ENCODE results near the gene STYXL1.

The STYXL1 gene

GRCh38 chr7:75967055-75967454, 80.7 kb downstream of the STYXL1 start:
- no peak for FAIRE-seq
- TF ChIP-seq TAF1 (IDR thresholded peaks at IDR 0.05; ENCODE audit: borderline replicate concordance, low read depth, low read length) (no peak), POLR2AphosphoS5 (IDR thresholded peaks at IDR 0.05; ENCODE audit: low read depth, low read length) (no peak), POLR2A (IDR thresholded peaks at IDR 0.05; ENCODE audit: low read depth, low read length) (no peak)
- no peak for DNase-seq (ENCODE audit: insufficient read length)

GRCh38 chr7:75966190-75966961, 81.4 kb downstream of the STYXL1 start:
- no peak for FAIRE-seq
- DNase-seq (ENCODE audit: insufficient read length) = no peak
- TF ChIP-seq TAF1 (IDR thresholded peaks at IDR 0.05; ENCODE audit: borderline replicate concordance, low read depth, low read length) = no peak
- TF ChIP-seq POLR2AphosphoS5 (IDR thresholded peaks at IDR 0.05; ENCODE audit: low read depth, low read length) = no peak
- TF ChIP-seq POLR2A (IDR thresholded peaks at IDR 0.05; ENCODE audit: low read depth, low read length) = no peak

- TF ChIP-seq POLR2AphosphoS5 (IDR thresholded peaks at IDR 0.05; ENCODE audit: low read depth, low read length) (no peak), POLR2A (IDR thresholded peaks at IDR 0.05; ENCODE audit: low read depth, low read length) (no peak), TAF1 (IDR thresholded peaks at IDR 0.05; ENCODE audit: borderline replicate concordance, low read depth, low read length) (no peak)
- no peak for DNase-seq (ENCODE audit: insufficient read length)
These were observed 82.2 kb downstream of the STYXL1 start for GRCh38 chr7:75965617-75966016.

GRCh38 chr7:75963381-75963995, 84.3 kb downstream of the STYXL1 start:
- FAIRE-seq = no peak
- no peak for DNase-seq (ENCODE audit: insufficient read length)
- TF ChIP-seq POLR2A (IDR thresholded peaks at IDR 0.05; ENCODE audit: low read depth, low read length) = no peak
- TF ChIP-seq POLR2AphosphoS5 (IDR thresholded peaks at IDR 0.05; ENCODE audit: low read depth, low read length) = no peak
- TF ChIP-seq TAF1 (IDR thresholded peaks at IDR 0.05; ENCODE audit: borderline replicate concordance, low read depth, low read length) = no peak

More at GRCh38 chr7:75965617-75966016, 82.2 kb downstream of the STYXL1 start:
- FAIRE-seq = no peak

DNA sequence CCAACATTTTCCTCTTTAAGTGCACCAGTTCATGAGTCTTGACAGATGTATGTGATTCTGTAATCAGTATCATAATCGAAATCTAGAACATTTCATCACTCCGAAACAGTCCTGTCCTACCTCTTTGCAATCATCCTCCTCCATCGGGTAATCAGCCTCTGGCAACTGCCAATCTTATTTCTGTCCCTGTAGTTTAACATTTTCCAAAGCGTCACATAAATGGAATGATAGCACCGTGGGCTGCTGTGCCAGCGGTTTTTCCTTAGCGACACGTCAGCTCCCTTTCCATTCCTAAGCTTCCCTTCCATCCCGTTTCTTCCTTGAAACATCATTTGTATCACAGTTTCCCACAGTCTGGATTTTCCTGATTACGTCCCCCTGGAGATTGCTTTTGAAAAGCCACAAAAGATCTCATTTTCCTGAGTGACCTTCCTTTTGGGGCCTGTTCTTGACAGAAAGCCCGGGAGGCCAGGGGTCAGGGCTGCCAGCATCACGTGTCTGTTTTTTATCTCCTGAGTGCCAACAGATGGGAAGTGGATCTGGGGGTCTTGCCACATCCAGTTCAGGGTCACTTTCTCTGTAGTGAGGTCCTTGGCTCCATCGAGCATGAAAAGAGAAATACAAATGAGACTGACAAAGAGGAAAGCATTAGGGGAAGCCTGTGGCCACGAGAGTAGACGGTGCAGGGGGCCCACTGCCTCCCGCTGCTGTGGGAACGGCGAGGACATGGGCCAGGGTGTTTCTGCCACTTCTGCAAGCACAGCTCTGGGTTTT, 85.0 kb downstream of the STYXL1 start:
- DNase-seq (ENCODE audit: insufficient read length) = no peak
- TF ChIP-seq POLR2AphosphoS5 (IDR thresholded peaks at IDR 0.05; ENCODE audit: low read depth, low read length) (no peak), TAF1 (IDR thresholded peaks at IDR 0.05; ENCODE audit: borderline replicate concordance, low read depth, low read length) (no peak), POLR2A (IDR thresholded peaks at IDR 0.05; ENCODE audit: low read depth, low read length) (no peak)
- no peak for FAIRE-seq

GRCh38 chr7:75961218-75961617, 86.6 kb downstream of the STYXL1 start:
- DNase-seq (ENCODE audit: insufficient read length) = no peak
- TF ChIP-seq POLR2A (IDR thresholded peaks at IDR 0.05; ENCODE audit: low read depth, low read length) (no peak), TAF1 (IDR thresholded peaks at IDR 0.05; ENCODE audit: borderline replicate concordance, low read depth, low read length) (no peak), POLR2AphosphoS5 (IDR thresholded peaks at IDR 0.05; ENCODE audit: low read depth, low read length) (no peak)
- FAIRE-seq = no peak

DNA sequence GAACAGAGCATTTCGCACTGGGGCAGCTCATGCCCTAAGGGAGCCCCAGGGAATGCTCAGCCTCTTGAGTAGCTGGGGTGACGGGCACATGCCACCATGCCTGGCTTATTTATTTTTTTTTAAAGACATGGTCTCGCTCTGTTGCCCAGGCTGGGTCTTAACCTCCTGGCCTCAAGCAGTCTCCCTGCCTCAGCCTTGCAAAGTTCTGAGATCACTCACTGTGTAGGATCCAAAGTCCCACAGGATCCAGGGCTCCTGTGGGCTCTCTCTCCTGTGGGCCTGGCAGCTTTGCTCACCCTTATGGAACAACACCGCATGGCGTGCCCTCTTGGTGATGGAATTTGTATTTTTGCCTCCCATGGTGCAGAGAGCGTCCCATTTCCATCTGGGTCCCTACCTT, 87.4 kb downstream of the STYXL1 start:
- no peak for TF ChIP-seq TAF1 (IDR thresholded peaks at IDR 0.05; ENCODE audit: borderline replicate concordance, low read depth, low read length)
- no peak for TF ChIP-seq POLR2AphosphoS5 (IDR thresholded peaks at IDR 0.05; ENCODE audit: low read depth, low read length)
- no peak for TF ChIP-seq POLR2A (IDR thresholded peaks at IDR 0.05; ENCODE audit: low read depth, low read length)
- no peak for DNase-seq (ENCODE audit: insufficient read length)
- FAIRE-seq = no peak

DNA sequence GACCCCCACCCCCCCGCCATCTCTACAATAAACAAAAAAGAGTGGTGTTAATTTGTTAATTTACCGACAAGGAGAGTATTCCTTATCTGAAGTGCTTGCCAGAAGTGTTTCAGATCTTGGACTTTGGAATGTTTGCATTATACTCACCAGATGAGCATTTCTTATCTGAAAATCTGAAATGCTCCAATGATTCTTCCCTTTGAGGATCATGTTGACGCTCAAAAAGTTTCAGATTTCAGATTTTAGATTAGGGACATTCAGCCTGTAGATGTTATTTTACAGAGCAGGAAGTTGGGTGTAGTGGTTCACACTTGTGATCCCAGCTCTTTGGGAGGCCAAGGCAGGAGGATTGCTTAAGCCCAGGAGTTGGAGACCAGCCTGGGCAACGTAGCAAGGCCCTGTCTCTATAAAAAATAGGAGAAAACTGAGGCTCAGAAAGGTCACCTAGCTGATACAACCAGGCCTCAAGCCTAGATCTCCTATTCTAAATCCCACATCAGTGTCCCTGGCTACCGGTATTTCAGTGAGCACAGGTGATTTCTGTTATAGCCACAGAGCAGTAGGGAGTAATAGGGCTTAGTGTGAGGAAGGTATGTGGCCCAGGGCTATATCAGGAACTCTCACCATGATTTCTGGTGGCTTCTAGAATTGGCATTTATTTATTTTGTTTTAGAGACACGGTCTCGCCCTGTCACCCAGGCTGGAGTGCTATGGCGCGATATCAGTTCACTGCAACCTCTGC, 88.8 kb downstream of the STYXL1 start:
- TF ChIP-seq POLR2AphosphoS5 (IDR thresholded peaks at IDR 0.05; ENCODE audit: low read depth, low read length) = no peak
- TF ChIP-seq POLR2A (IDR thresholded peaks at IDR 0.05; ENCODE audit: low read depth, low read length) = no peak
- TF ChIP-seq TAF1 (IDR thresholded peaks at IDR 0.05; ENCODE audit: borderline replicate concordance, low read depth, low read length) = no peak
- no peak for DNase-seq (ENCODE audit: insufficient read length)
- FAIRE-seq = no peak

DNA sequence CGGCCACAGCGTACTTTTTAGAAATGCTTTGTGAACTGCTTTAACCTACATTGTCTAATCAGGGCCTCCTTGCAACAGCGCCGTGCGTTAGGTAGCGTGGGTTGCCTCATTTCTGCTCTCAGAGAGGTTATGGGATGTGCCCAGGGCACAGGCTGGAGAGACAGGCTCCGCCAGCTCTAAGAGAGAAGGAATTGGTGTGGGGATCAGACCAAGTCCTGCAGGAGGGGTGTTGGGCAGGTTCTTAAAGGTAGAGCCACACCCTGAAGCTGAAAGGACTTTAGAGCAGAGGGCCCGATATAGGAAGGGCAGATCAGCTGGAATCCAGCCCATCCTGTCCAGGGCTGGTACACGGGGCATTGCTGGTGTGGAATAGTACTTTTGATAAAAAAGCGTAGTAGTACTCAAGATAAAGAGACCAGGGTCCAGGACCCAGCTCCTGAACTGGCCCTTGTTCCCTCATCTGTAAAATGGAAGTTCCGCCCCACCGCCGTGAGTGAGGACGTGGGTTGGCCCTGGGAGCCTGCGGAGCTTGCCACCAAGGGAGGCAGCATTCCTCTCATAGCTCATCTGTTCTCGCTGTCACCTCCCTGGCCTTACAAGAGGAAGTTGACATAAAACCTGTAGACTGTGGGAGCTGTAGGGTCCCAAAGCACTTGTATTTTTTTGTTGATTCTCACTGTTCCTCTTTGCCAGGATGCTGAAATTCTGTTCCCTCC, 90.6 kb downstream of the STYXL1 start:
- no peak for DNase-seq (ENCODE audit: insufficient read length)
- TF ChIP-seq TAF1 (IDR thresholded peaks at IDR 0.05; ENCODE audit: borderline replicate concordance, low read depth, low read length) = no peak
- no peak for TF ChIP-seq POLR2A (IDR thresholded peaks at IDR 0.05; ENCODE audit: low read depth, low read length)
- no peak for TF ChIP-seq POLR2AphosphoS5 (IDR thresholded peaks at IDR 0.05; ENCODE audit: low read depth, low read length)
- FAIRE-seq = no peak

- TF ChIP-seq POLR2A (IDR thresholded peaks at IDR 0.05; ENCODE audit: low read depth, low read length) = no peak
- no peak for TF ChIP-seq TAF1 (IDR thresholded peaks at IDR 0.05; ENCODE audit: borderline replicate concordance, low read depth, low read length)
- no peak for TF ChIP-seq POLR2AphosphoS5 (IDR thresholded peaks at IDR 0.05; ENCODE audit: low read depth, low read length)
- FAIRE-seq (no peak), DNase-seq (ENCODE audit: insufficient read length) (no peak)
These were observed 92.4 kb downstream of the STYXL1 start for GRCh38 chr7:75955331-75955955.

All from GM12892 (cell line).